ENCODE results near the gene CASKIN1. TPM values are rescaled to one million over a fixed set of nuclear protein-coding genes. Genes with fewer than 3 reads are reported as not detected.

The CASKIN1 gene, protein sequence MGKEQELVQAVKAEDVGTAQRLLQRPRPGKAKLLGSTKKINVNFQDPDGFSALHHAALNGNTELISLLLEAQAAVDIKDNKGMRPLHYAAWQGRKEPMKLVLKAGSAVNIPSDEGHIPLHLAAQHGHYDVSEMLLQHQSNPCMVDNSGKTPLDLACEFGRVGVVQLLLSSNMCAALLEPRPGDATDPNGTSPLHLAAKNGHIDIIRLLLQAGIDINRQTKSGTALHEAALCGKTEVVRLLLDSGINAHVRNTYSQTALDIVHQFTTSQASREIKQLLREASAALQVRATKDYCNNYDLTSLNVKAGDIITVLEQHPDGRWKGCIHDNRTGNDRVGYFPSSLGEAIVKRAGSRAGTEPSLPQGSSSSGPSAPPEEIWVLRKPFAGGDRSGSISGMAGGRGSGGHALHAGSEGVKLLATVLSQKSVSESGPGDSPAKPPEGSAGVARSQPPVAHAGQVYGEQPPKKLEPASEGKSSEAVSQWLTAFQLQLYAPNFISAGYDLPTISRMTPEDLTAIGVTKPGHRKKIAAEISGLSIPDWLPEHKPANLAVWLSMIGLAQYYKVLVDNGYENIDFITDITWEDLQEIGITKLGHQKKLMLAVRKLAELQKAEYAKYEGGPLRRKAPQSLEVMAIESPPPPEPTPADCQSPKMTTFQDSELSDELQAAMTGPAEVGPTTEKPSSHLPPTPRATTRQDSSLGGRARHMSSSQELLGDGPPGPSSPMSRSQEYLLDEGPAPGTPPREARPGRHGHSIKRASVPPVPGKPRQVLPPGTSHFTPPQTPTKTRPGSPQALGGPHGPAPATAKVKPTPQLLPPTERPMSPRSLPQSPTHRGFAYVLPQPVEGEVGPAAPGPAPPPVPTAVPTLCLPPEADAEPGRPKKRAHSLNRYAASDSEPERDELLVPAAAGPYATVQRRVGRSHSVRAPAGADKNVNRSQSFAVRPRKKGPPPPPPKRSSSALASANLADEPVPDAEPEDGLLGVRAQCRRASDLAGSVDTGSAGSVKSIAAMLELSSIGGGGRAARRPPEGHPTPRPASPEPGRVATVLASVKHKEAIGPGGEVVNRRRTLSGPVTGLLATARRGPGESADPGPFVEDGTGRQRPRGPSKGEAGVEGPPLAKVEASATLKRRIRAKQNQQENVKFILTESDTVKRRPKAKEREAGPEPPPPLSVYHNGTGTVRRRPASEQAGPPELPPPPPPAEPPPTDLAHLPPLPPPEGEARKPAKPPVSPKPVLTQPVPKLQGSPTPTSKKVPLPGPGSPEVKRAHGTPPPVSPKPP (N-terminal part only)
- not detected for total RNA-seq
- under 1 TPM; 0.24 to 0.32 (median 0.30) TPM for polyA plus RNA-seq
- long read RNA-seq, donor 1, partial matches to known transcripts, result 6 of 6 reads
- long read RNA-seq, donor 1, other reads (novel, unspliced or antisense), result 0 of 6 reads
- long read RNA-seq, donor 2, result 0 reads

DNA sequence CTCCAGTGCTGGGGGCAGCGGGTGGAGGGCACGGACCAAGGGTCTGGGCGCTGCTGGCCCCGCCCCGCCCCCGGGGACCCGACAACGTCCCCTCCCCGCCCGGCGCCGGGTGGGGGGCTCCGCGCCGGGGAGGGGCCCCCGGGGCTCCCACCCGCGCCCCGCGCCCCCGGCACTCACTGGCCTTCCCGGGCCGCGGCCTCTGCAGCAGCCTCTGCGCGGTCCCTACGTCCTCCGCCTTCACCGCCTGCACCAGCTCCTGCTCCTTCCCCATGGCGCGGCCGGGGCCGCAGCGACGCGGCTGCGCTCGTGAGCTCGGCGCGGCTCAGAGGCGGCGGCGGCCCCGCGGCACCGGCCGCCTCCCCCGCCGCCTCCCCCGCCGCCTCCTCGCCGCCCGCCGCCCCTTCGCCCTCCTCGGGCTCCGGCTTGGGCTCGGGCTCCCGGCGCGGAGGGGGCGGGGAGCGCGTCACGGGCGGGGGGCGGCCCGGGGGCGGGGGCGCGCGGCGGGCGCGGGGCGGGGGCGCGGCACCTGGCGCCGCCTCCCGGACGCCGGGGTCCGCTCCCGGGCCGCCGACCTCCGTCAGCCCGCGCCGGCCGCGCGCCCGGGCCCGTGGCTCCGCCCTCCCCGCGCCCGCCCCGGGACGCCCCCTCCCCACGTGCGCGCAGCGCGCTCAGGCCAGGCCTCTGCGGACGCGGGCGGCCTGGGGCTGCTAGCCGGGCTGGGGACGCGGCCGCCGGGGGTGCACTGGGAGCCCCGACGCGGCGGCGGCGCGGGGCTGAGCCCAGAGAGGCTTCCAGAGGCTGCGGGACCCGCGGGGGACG, at the start of gene CASKIN1:
Gene CASKIN1, minus strand, starts transcription at position 444 of the 819 bp plus-strand sequence. Its CDS starts 173 bp downstream, at position 271.
- H3K4me1 ChIP-seq, result peaks cover 9 to 22% (median 17%) of the 10 kb centered on the region in 6 donors
- TF ChIP-seq, protein P1, sequence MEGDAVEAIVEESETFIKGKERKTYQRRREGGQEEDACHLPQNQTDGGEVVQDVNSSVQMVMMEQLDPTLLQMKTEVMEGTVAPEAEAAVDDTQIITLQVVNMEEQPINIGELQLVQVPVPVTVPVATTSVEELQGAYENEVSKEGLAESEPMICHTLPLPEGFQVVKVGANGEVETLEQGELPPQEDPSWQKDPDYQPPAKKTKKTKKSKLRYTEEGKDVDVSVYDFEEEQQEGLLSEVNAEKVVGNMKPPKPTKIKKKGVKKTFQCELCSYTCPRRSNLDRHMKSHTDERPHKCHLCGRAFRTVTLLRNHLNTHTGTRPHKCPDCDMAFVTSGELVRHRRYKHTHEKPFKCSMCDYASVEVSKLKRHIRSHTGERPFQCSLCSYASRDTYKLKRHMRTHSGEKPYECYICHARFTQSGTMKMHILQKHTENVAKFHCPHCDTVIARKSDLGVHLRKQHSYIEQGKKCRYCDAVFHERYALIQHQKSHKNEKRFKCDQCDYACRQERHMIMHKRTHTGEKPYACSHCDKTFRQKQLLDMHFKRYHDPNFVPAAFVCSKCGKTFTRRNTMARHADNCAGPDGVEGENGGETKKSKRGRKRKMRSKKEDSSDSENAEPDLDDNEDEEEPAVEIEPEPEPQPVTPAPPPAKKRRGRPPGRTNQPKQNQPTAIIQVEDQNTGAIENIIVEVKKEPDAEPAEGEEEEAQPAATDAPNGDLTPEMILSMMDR (IDR thresholded peaks at IDR 0.05 in 8 of 11, conservative IDR thresholded peaks at IDR 0.05 in 3 of 11), result no peak
- no peak for TF ChIP-seq POLR2AphosphoS5 (IDR thresholded peaks at IDR 0.05)
- no peak for DNase-seq
- WGBS, 5 donors, result 0 to 1% (median 1%) methylated on average over 3 to 129 of the region's 129 CpGs
- peaks cover 9 to 67% (median 43%) of the 10 kb centered on the region in 7 donors for H3K27me3 ChIP-seq (replicated peaks in 1 of 7)
- H3K36me3 ChIP-seq, result no peaks in the 10 kb centered on the region
- peak within 1 kb of the TSS in 6 of 8 donors; percentile 5 to 70 (median 41) for H3K4me3 ChIP-seq
- intact Hi-C loops (cut with DNase I; ENCODE audit: low total_unique reads), result no loop called here
- no peaks in the 10 kb centered on the region for H3K9me3 ChIP-seq
- H3K27ac ChIP-seq, result no peak within 1 kb of the TSS

DNA sequence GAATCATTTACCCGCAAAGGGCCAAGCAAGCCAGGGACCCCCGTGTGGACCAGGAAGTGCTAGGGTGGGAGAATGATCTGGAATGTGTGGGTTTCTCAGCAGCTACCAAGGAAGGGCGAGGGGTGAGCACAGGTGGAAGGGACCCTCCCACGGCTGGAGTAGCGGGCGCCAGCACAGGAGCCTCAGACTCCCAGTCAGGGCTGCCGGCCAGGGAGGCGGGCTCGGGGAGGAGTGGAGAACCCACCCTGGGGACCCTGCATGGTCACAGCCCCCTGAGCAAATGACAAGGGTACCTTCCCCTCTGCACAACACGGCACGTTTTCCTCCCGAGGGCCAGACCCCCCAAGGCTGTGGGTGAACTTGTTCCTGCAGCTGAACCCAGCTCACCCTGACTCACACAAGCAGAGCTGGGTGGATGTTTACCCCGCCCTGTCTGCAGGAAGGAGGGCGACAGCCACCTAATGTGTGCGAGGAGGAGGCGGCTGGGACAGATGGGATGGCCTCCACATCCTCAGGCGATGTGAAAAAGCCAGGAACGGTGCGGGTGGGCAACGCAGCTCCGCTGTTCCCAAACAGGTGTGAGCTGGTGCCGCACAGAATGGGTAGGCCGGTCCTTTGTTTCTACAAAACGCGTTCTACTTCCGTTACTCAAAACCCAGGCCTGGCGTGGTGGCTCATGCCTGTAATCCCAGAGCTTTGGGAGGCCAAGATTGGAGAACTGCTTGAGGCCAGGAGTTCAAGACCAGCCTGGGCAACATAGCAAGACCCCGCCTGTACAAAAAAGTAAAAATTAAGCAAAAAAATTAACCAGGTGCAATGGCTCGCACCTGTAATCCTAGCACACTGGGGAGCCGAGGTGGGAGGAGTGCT, 48.8 kb upstream of the CASKIN1 start:
- Histone ChIP-seq H3K27ac (no peak overlapping the region), H3K4me3 (no peak overlapping the region), H3K4me1 (peaks cover 2 to 29% (median 7%) of the 10 kb centered on the region in 6 donors), H3K9me3 (no peaks in the 10 kb centered on the region), H3K36me3 (peaks cover 0 to 70% (median 46%) of the 10 kb centered on the region in 6 donors), H3K27me3 (replicated peaks in 1 of 7) (no peaks in the 10 kb centered on the region)
- DNase-seq, result no peak
- 93 to 96% (median 94%) methylated on average over 30 of the region's 30 CpGs for WGBS, 5 donors
- TF ChIP-seq, protein P1 (IDR thresholded peaks at IDR 0.05 in 8 of 11, conservative IDR thresholded peaks at IDR 0.05 in 3 of 11), result no peak
- TF ChIP-seq POLR2AphosphoS5 (IDR thresholded peaks at IDR 0.05) (no peak), POLR2A (IDR thresholded peaks at IDR 0.05) (no peak)
- intact Hi-C loops (cut with DNase I; ENCODE audit: low total_unique reads), result no loop called here

DNA sequence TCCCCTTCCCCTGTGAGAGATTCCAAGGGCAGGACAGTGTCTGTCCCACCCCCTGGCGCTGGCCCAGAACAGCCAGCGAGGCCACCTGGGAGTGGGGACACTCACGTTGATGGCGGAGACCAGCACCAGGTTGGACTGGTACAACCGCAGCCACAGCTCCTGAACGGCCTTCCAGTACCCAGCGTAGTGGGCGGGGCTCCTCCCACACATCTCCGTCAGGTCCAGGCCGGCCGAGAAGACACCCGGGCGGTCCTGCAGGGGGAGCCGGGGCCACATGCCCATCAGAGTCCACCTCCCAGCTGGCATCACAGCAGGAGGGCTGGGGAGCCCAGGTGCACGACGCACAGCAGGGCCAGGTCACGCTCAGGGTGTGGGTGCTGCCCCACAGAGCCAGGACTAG, 47.9 kb upstream of the CASKIN1 start:
- DNase-seq, result no peak
- Histone ChIP-seq H3K27me3 (replicated peaks in 1 of 7) (no peaks in the 10 kb centered on the region), H3K4me3 (no peak overlapping the region), H3K4me1 (peaks cover 0 to 21% (median under 1%) of the 10 kb centered on the region in 6 donors), H3K9me3 (no peaks in the 10 kb centered on the region), H3K36me3 (peaks cover 0 to 78% (median 46%) of the 10 kb centered on the region in 6 donors), H3K27ac (no peak overlapping the region)
- intact Hi-C loops (cut with DNase I; ENCODE audit: low total_unique reads), result no loop called here
- 85 to 90% (median 88%) methylated on average over 9 to 17 of the region's 17 CpGs for WGBS, 5 donors
- TF ChIP-seq, protein P1 (IDR thresholded peaks at IDR 0.05 in 8 of 11, conservative IDR thresholded peaks at IDR 0.05 in 3 of 11), result no peak
- TF ChIP-seq POLR2A (IDR thresholded peaks at IDR 0.05), result no peak
- TF ChIP-seq POLR2AphosphoS5 (IDR thresholded peaks at IDR 0.05), result no peak

Measured in spleen (tissue), 13 donors.